Measurements from ENCODE around the gene OR2T6. TPM values are rescaled to one million over a fixed set of nuclear protein-coding genes. Genes with fewer than 3 reads are reported as not detected.
"Not testable (repeated sequence)": the region's sequence is repeated elsewhere in the genome, so short reads cannot be mapped to it uniquely, and the experiment has no call there.

The OR2T6 gene, protein sequence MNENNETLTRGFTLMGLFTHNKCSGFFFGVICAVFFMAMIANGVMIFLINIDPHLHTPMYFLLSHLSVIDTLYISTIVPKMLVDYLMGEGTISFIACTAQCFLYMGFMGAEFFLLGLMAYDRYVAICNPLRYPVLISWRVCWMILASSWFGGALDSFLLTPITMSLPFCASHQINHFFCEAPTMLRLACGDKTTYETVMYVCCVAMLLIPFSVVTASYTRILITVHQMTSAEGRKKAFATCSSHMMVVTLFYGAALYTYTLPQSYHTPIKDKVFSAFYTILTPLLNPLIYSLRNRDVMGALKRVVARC
- not detected for total RNA-seq

- ATAC-seq: no peak
These were observed at the start of gene OR2T6 for GRCh38 chr1:248375446-248375845. OR2T6 (plus strand) TSS chr1:248375746; CDS start chr1:248387609, 11,863 bp downstream.

GRCh38 chr1:248343451-248343850 is 32.1 kb upstream of the OR2T6 start:
- no peak for ATAC-seq

DNA sequence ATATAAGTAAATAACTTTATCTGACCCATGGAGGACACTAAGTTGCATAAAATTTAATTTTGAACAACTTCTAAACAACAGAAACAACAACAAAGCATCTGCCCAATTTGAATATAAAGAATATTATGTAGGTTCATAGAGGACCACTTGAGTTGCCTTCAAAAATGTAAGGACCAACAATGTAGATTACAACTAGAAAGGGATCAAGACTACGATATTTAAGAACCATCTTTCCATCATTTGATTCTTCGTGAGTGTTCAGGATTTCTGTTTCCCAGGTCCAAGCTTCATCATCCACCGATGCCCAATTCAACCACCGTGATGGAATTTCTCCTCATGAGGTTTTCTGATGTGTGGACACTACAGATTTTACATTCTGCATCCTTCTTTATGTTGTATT is 27.1 kb upstream of the OR2T6 start, which contains the start of gene OR14C36:
Gene OR14C36, plus strand, starts transcription at position 301 of the 400 bp plus-strand sequence. Its CDS starts 0 bp downstream, at position 301.
- no peak for ATAC-seq

GRCh38 chr1:248359415-248359814 is 16.1 kb upstream of the OR2T6 start:
- no peak for ATAC-seq

- no peak for ATAC-seq
These were observed 14.3 kb upstream of the OR2T6 start, which contains the start of gene OR2T4 for GRCh38 chr1:248361121-248361715. OR2T4 (plus strand) TSS chr1:248361665; CDS start chr1:248361665, 0 bp downstream.

- no peak for ATAC-seq
These were observed 8.9 kb upstream of the OR2T6 start for GRCh38 chr1:248366609-248367008.

DNA sequence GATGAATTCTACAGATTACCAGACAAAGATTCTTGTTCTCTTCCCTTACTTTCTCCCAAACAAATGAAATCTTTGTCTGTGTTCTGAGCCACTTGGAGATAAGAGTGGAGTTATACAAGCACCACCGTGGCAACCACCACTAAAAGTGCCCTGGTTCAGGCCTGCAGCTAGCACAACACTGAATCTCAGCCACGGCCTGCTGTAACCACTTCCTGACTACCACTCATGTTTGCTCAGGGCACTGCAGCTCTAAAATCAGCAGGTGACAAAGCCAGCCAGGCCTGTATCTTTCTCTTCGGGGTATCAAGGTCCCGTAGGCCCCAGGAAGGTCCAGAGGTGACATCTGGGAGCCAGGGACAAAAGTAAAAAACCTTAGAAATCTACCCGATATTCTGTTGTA is 3.2 kb upstream of the OR2T6 start:
- no peak for ATAC-seq

DNA sequence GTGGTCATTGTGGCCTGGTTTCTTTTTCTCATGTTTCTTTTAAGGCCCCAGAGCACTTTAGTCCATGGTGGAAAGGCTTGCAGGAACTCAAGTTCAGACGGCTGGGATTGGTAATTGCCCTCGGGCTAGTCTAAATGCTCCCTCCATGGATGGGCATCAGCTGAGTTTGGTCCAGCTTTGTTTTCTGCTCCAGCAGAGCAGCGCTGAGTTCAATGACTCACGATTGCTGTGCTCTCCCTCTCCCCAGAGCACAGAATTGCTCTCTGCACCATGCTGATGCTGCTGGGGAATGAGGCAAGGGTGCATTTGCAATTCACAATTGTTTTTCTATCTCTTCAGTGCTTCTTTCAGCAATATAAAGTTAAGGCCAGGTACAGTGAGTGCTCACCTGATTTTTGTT is 1.8 kb upstream of the OR2T6 start:
- no peak for ATAC-seq

- no peak for ATAC-seq
These were observed 1.4 kb downstream of the OR2T6 start for GRCh38 chr1:248376916-248377315.

GRCh38 chr1:248380854-248381253 is 5.3 kb downstream of the OR2T6 start:
- ATAC-seq: no peak

DNA sequence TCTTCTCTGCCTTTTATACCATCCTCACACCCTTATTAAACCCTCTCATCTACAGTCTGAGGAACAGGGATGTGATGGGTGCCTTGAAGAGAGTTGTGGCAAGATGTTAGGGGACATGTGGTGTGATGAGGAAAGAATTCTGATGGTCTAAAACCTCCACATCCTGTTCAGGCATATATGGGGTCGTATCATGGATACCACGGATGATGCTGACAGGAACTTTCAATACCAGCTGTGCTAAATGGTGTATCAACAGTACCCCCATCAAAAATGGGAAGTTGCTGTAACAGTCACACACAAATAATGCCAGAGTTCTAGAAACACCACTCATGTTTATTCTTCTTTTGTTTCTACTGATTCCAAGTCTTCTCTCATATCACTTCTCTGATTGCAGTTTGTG is 12.9 kb downstream of the OR2T6 start:
- ATAC-seq: no peak

GRCh38 chr1:248393050-248393449 is 17.5 kb downstream of the OR2T6 start:
- no peak for ATAC-seq

- ATAC-seq: no peak
These were observed 27.2 kb downstream of the OR2T6 start, which contains the start of gene OR2T1 for GRCh38 chr1:248402748-248403147. OR2T1 (plus strand) TSS chr1:248403048; CDS start chr1:248406148, 3,100 bp downstream.

DNA sequence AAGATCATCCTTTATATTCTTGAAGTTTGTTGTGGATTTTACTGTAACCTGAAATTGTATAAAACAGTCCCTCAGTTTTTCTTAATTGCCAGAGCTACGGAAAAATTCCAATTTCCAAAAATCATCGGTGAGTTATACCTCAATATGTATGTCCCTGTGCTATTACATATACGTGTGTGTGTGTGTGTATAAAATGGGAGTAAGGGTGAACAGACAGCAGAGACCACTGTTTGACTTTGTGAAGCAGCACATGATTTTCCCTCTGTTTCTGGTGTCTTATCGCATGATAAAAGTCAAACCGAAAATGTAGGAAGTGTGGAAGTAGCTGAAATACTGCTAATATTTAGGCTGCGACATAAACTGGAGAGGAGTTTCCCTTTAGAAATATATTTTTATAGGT is 28.5 kb downstream of the OR2T6 start:
- no peak for ATAC-seq

DNA sequence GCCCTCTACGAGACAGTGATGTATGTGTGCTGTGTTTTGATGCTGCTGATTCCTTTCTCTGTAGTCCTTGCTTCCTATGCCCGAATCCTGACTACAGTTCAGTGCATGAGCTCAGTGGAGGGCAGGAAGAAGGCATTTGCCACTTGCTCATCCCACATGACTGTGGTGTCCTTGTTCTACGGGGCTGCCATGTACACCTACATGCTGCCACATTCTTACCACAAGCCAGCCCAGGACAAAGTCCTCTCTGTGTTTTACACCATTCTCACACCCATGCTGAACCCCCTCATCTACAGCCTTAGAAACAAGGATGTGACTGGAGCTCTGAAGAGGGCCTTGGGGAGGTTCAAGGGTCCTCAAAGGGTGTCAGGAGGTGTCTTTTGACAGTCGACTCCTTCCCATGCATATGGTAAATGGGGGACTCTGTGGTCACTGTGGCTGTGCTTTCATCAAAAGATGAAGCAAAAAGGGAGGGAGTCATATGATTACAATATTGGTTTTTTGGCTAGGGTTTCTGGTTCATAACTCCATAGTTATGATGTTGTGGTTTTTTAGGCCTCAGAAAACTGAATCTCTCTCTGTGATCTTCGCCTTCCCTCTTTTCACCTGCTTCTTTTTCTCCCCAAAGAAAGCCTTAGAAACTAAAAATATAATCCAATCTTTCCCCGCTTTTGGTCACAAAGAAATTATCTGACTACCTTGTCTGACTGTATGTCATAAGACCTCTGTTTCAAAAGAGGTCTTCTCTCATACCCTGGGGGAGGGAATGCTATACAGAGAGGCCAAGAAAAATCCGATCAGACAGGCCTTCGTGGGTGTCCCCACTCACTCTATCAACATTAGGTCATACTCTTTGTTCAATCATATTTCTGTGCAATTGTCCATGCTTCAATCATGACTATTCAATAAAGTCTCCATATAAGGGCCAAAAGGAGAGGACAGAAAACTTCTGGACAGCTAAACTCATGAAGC is 31.5 kb downstream of the OR2T6 start:
- ATAC-seq: no peak

GRCh38 chr1:248416226-248416625 is 40.7 kb downstream of the OR2T6 start:
- no peak for ATAC-seq

GRCh38 chr1:248417854-248418253 is 42.3 kb downstream of the OR2T6 start:
- ATAC-seq: no peak

- no peak for ATAC-seq
These were observed 45.8 kb downstream of the OR2T6 start for GRCh38 chr1:248421384-248421783.

DNA sequence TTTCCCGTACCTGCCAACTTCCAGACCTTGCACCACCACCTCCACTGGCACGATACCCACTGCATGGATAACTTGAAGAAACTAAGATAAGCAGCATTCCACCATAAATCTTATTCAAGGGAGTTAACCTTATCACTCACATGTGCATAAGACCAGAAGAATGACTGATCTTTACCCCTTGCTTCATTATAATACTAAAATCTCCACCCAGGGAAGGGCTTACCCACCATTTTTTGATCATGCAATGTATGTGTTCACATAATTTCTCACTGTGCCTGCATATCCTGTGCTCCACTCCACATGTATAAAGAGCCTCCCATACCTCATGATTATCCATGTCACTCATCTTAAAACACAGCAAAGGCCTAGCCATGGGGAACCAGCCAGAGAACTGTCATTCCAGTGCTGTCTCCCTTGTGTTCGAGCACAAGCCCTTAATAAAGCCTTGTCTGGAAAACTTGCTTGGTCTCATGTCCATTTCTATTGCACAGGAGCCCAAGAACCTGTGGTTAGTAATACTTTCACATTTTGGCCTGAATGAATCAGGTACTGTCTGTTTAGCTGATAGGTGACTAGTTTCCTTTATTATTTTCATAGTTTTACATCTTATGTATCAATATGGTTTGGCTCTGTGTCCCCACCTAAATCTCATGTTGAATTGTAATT is 52.1 kb downstream of the OR2T6 start:
- not testable (repeated sequence) for ATAC-seq

DNA sequence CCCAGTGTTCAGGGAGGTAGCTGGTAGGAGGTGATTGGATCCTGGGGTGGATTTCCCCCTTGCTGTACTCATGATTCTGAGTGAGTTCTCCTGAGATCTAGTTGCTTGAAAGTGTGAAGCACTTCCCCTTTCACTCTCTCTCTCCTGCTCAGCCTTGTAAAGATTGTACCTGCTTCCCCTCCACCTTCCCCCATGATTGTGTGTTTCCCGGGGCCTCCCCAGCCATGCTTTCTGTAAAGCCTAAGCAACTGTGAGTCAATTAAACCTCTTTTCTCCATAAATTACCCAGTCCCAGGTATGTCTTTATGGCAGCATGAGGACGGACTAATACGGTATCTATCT is 52.6 kb downstream of the OR2T6 start:
- not testable (repeated sequence) for ATAC-seq

GRCh38 chr1:248431683-248432082 is 56.1 kb downstream of the OR2T6 start:
- ATAC-seq: not testable (repeated sequence)

- not testable (repeated sequence) for ATAC-seq
These were observed 56.7 kb downstream of the OR2T6 start for GRCh38 chr1:248432201-248432600.

Measured in esophagus mucosa (tissue), 1 donor.